ENCODE results near the gene MINDY4. TPM values are rescaled to one million over a fixed set of nuclear protein-coding genes. Genes with fewer than 3 reads are reported as not detected.
"Not testable (repeated sequence)": the region's sequence is repeated elsewhere in the genome, so short reads cannot be mapped to it uniquely, and the experiment has no call there.

The MINDY4 gene
- total and polyA plus RNA-seq, 4 donors: 0.93 to 6.1 (median 1.9) TPM

DNA sequence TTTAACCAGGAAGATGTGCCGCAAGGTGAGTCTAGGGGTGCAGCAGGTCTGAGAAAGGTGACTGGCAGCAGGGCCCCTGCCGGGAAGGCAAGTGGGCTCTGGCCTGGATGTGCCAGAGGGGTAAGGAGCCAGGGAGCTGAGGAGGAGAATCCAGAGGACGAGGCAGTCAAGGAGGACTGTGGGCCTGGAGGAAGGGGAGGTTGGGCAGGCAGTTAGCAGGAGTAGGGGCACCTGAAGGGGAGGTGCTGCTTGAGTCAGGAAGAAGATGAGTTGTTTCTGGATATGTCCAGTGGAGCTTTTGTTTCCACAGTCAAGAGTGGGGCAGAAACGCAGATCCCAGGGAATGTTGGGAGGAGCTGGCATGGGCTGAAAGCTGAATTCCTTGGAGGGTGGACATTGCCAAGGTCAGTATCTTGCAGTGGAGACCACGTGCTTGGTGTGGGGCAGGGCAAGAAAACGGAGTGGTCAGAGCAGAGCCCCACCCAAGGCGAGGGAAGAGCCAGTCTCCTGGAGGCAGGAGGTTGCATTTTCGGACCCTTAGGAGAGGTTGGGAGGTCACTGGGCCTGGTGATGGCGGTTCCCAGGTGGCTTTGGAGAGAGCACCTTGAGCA is 34.0 kb downstream of the MINDY4 start:
- Histone ChIP-seq H3K27me3 (ENCODE audit: control insufficient read depth in 4 of 4, insufficient read depth in 4 of 4, low read length in 3 of 4) (no peaks in the 10 kb centered on the region), H3K9me3 (ENCODE audit: control insufficient read depth in 4 of 4, low read length in 3 of 4) (no peaks in the 10 kb centered on the region), H3K36me3 (ENCODE audit: control insufficient read depth in 4 of 4, insufficient read depth in 3 of 4, low read depth in 1 of 4, low read length in 3 of 4) (no peaks in the 10 kb centered on the region), H3K27ac (ENCODE audit: low read depth in 1 of 2, low read length in 2 of 2) (no peak overlapping the region), H3K9ac (ENCODE audit: low read depth in 1 of 2, low read length in 2 of 2) (no peak overlapping the region), H3K4me1 (ENCODE audit: control insufficient read depth in 4 of 4, insufficient read depth in 4 of 4, low read length in 3 of 4) (peaks cover 0 to 3% (median under 1%) of the 10 kb centered on the region in 4 donors), H3K4me3 (ENCODE audit: low read depth in 1 of 3, low read length in 3 of 3) (no peak overlapping the region)
- 94% methylated on average over 9 of the region's 9 CpGs for WGBS
- DNase-seq (ENCODE audit: low spot score): no peak
- TF ChIP-seq, protein P1, sequence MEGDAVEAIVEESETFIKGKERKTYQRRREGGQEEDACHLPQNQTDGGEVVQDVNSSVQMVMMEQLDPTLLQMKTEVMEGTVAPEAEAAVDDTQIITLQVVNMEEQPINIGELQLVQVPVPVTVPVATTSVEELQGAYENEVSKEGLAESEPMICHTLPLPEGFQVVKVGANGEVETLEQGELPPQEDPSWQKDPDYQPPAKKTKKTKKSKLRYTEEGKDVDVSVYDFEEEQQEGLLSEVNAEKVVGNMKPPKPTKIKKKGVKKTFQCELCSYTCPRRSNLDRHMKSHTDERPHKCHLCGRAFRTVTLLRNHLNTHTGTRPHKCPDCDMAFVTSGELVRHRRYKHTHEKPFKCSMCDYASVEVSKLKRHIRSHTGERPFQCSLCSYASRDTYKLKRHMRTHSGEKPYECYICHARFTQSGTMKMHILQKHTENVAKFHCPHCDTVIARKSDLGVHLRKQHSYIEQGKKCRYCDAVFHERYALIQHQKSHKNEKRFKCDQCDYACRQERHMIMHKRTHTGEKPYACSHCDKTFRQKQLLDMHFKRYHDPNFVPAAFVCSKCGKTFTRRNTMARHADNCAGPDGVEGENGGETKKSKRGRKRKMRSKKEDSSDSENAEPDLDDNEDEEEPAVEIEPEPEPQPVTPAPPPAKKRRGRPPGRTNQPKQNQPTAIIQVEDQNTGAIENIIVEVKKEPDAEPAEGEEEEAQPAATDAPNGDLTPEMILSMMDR (IDR thresholded peaks at IDR 0.05; ENCODE audit: low read depth, low read length, missing input control): no peak
- TF ChIP-seq FOXA2 (IDR thresholded peaks at IDR 0.05): no peak
- no peak for TF ChIP-seq YY1 (IDR thresholded peaks at IDR 0.05)
- TF ChIP-seq EGR1 (IDR thresholded peaks at IDR 0.05; ENCODE audit: low read depth in 2 of 2): no peak

DNA sequence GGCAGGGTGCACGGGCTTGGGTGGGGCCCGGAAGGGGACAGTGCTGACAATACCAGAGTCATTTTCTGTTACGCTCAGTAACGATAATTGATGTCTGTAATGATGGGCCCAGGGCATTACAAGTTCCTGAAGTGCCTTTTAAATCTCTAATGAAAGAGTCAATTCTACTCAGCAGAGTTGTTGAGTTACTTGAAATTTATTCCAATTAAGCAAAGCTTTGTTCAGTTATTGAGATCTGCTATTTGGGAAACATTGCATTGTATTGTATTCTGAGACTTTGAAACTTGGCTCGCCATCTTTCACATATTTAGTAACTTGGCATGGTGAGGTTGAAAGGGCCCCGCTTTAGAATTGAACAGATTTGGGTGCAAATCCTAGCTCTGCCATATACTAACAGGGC is 34.7 kb downstream of the MINDY4 start:
- Histone ChIP-seq H3K4me1 (ENCODE audit: control insufficient read depth in 4 of 4, insufficient read depth in 4 of 4, low read length in 3 of 4) (peaks cover 0 to 3% (median under 1%) of the 10 kb centered on the region in 4 donors), H3K4me3 (ENCODE audit: low read depth in 1 of 3, low read length in 3 of 3) (no peak overlapping the region), H3K9ac (ENCODE audit: low read depth in 1 of 2, low read length in 2 of 2) (no peak overlapping the region), H3K27ac (ENCODE audit: low read depth in 1 of 2, low read length in 2 of 2) (no peak overlapping the region), H3K9me3 (ENCODE audit: control insufficient read depth in 4 of 4, low read length in 3 of 4) (no peaks in the 10 kb centered on the region), H3K36me3 (ENCODE audit: control insufficient read depth in 4 of 4, insufficient read depth in 3 of 4, low read depth in 1 of 4, low read length in 3 of 4) (no peaks in the 10 kb centered on the region), H3K27me3 (ENCODE audit: control insufficient read depth in 4 of 4, insufficient read depth in 4 of 4, low read length in 3 of 4) (no peaks in the 10 kb centered on the region)
- TF ChIP-seq GABPA (IDR thresholded peaks at IDR 0.05 in 1 of 2, conservative IDR thresholded peaks at IDR 0.05 in 1 of 2) (no peak), YY1 (IDR thresholded peaks at IDR 0.05) (no peak), NR2F2 (IDR thresholded peaks at IDR 0.05) (no peak), JUND (IDR thresholded peaks at IDR 0.05) (no peak), HNF4A (conservative IDR thresholded peaks at IDR 0.05) (no peak), FOXA2 (IDR thresholded peaks at IDR 0.05) (no peak), FOXA1 (IDR thresholded peaks at IDR 0.05) (no peak), HNF4G (IDR thresholded peaks at IDR 0.05) (no peak), RXRA (IDR thresholded peaks at IDR 0.05) (no peak), EGR1 (IDR thresholded peaks at IDR 0.05; ENCODE audit: low read depth in 2 of 2) (no peak), SP1 (IDR thresholded peaks at IDR 0.05) (no peak), RAD21 (IDR thresholded peaks at IDR 0.05) (no peak)
- TF ChIP-seq, protein P2, sequence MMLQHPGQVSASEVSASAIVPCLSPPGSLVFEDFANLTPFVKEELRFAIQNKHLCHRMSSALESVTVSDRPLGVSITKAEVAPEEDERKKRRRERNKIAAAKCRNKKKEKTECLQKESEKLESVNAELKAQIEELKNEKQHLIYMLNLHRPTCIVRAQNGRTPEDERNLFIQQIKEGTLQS (IDR thresholded peaks at IDR 0.05): no peak
- TF ChIP-seq, protein P3, sequence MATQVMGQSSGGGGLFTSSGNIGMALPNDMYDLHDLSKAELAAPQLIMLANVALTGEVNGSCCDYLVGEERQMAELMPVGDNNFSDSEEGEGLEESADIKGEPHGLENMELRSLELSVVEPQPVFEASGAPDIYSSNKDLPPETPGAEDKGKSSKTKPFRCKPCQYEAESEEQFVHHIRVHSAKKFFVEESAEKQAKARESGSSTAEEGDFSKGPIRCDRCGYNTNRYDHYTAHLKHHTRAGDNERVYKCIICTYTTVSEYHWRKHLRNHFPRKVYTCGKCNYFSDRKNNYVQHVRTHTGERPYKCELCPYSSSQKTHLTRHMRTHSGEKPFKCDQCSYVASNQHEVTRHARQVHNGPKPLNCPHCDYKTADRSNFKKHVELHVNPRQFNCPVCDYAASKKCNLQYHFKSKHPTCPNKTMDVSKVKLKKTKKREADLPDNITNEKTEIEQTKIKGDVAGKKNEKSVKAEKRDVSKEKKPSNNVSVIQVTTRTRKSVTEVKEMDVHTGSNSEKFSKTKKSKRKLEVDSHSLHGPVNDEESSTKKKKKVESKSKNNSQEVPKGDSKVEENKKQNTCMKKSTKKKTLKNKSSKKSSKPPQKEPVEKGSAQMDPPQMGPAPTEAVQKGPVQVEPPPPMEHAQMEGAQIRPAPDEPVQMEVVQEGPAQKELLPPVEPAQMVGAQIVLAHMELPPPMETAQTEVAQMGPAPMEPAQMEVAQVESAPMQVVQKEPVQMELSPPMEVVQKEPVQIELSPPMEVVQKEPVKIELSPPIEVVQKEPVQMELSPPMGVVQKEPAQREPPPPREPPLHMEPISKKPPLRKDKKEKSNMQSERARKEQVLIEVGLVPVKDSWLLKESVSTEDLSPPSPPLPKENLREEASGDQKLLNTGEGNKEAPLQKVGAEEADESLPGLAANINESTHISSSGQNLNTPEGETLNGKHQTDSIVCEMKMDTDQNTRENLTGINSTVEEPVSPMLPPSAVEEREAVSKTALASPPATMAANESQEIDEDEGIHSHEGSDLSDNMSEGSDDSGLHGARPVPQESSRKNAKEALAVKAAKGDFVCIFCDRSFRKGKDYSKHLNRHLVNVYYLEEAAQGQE (IDR thresholded peaks at IDR 0.05): no peak
- TF ChIP-seq, protein P4, sequence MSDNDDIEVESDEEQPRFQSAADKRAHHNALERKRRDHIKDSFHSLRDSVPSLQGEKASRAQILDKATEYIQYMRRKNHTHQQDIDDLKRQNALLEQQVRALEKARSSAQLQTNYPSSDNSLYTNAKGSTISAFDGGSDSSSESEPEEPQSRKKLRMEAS (IDR thresholded peaks at IDR 0.05): no peak
- TF ChIP-seq, protein P1 (IDR thresholded peaks at IDR 0.05; ENCODE audit: low read depth, low read length, missing input control): no peak
- DNase-seq (ENCODE audit: low spot score): no peak
- WGBS: 80% methylated on average over 6 of the region's 6 CpGs

DNA sequence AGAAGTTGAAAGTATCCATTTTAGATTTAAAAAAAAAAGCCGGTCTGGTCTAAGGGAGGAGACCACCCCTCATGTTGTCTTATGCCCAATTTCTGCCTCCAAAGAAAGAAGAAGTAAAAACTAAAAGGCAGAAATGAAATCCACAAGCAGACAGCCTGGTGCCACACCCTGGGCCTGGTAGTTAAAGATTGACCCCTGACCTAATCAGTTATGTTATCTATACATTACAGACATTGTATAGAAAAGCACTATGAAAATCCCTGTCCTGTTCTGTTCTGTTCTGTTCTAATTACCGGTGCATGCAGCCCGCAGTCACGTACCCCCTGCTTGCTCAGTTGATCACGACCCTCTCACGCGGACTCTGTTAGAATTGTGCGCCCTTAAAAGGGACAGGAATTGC is 36.3 kb downstream of the MINDY4 start:
- not testable (repeated sequence) for H3K27me3 ChIP-seq (ENCODE audit: control insufficient read depth in 4 of 4, insufficient read depth in 4 of 4, low read length in 3 of 4); H3K4me1 ChIP-seq (ENCODE audit: control insufficient read depth in 4 of 4, insufficient read depth in 4 of 4, low read length in 3 of 4); H3K27ac ChIP-seq (ENCODE audit: low read depth in 1 of 2, low read length in 2 of 2); H3K9me3 ChIP-seq (ENCODE audit: control insufficient read depth in 4 of 4, low read length in 3 of 4); H3K4me3 ChIP-seq (ENCODE audit: low read depth in 1 of 3, low read length in 3 of 3); H3K9ac ChIP-seq (ENCODE audit: low read depth in 1 of 2, low read length in 2 of 2); H3K36me3 ChIP-seq (ENCODE audit: control insufficient read depth in 4 of 4, insufficient read depth in 3 of 4, low read depth in 1 of 4, low read length in 3 of 4); DNase-seq (ENCODE audit: low spot score)
- 97% methylated on average over 8 of the region's 8 CpGs for WGBS

DNA sequence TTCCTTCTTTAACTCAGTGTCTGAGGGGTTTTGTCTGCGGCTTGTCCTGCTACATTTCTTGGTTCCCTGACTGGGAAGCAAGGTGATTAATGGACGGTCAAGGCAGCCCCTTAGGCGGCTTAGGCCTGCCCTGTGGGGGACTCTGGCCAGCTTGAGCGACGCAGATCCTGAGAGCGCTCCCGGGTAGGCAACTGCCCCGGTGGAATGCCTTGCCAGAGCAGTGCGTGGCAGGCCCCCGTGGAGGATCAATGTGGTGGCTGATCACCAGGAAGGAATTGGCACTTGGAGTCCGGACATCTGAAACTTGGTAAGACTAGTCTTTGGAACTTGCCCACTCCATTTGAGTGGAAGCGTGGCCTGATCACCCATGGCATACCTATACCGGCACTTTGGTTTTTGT is 36.7 kb downstream of the MINDY4 start:
- H3K27ac ChIP-seq (ENCODE audit: low read depth in 1 of 2, low read length in 2 of 2); H3K4me1 ChIP-seq (ENCODE audit: control insufficient read depth in 4 of 4, insufficient read depth in 4 of 4, low read length in 3 of 4); H3K27me3 ChIP-seq (ENCODE audit: control insufficient read depth in 4 of 4, insufficient read depth in 4 of 4, low read length in 3 of 4); H3K36me3 ChIP-seq (ENCODE audit: control insufficient read depth in 4 of 4, insufficient read depth in 3 of 4, low read depth in 1 of 4, low read length in 3 of 4); H3K9me3 ChIP-seq (ENCODE audit: control insufficient read depth in 4 of 4, low read length in 3 of 4); H3K4me3 ChIP-seq (ENCODE audit: low read depth in 1 of 3, low read length in 3 of 3); H3K9ac ChIP-seq (ENCODE audit: low read depth in 1 of 2, low read length in 2 of 2): not testable (repeated sequence)
- WGBS: 86% methylated on average over 13 of the region's 13 CpGs
- DNase-seq (ENCODE audit: low spot score): peak; percentile 30
